CD4-positive, alpha-beta memory T cell (primary cell): Measurements from ENCODE around the gene CBL. TPM values are rescaled to one million over a fixed set of nuclear protein-coding genes. Genes with fewer than 3 reads are reported as not detected.
"Not testable (repeated sequence)": the region's sequence is repeated elsewhere in the genome, so short reads cannot be mapped to it uniquely, and the experiment has no call there.

Source experiments
- CTCF ChIA-PET: fragments of 350-600 bp; sonication (Branson Sonifier 250); formaldehyde crosslinking; loops from one replicate; lab custom pipeline; 2021; ENCODE audit warnings: inconsistent platforms; ENCODE audit not compliant: partially characterized antibody; lab: Charles Lee
- POLR2A ChIA-PET: fragments of 350-600 bp; sonication (Branson Sonifier 250); formaldehyde crosslinking; loops from one replicate; lab custom pipeline; 2021; ENCODE audit not compliant: partially characterized antibody; lab: Charles Lee
- DNase-seq, 5 donors: peaks; one replicate each; pipeline versions ENCODE4 v3.0.0 to v3.0.0-alpha.2; 2020 to 2022; ENCODE audit warnings: mixed read lengths in 1 of 5
- H3K27ac ChIP-seq: one replicate; pipeline ENCODE4 v1.7.0; 2013; ENCODE audit warnings: low read depth, low read length
- H3K27me3 ChIP-seq: 2 replicates; pipeline ENCODE4 v1.7.0; 2013; ENCODE audit warnings: mild to moderate bottlenecking, low read length, moderate library complexity; ENCODE audit not compliant: insufficient read depth
- H3K36me3 ChIP-seq: 2 replicates; pipeline ENCODE4 v1.7.0; 2013; ENCODE audit warnings: mild to moderate bottlenecking, low read length, moderate library complexity; ENCODE audit not compliant: insufficient read depth
- H3K4me1 ChIP-seq: 2 replicates; pipeline ENCODE4 v1.7.0; 2013; ENCODE audit warnings: mild to moderate bottlenecking, low read length, moderate library complexity; ENCODE audit not compliant: insufficient read depth
- H3K4me3 ChIP-seq, 2 donors: one replicate each; pipeline ENCODE4 v1.7.0; 2013; ENCODE audit warnings: low read length in 2 of 2, mild to moderate bottlenecking in 1 of 2
- H3K9me3 ChIP-seq, 2 donors: one replicate each; pipeline ENCODE4 v1.7.0; 2013; ENCODE audit warnings: low read length in 2 of 2, control low read depth in 1 of 2; ENCODE audit not compliant: control insufficient read depth in 1 of 2
- H3K27ac Mint-ChIP-seq, 7 donors: one replicate each; pipeline ENCODE4 v1.8.0; 2020 to 2021; ENCODE audit warnings: mixed read lengths in 7 of 7, mild to moderate bottlenecking in 6 of 7, inconsistent platforms in 3 of 7, moderate library complexity in 3 of 7
- H3K27me3 Mint-ChIP-seq, 2 donors: one replicate each; pipeline ENCODE4 v1.8.0; 2020 to 2021; ENCODE audit warnings: mixed read lengths in 2 of 2
- H3K36me3 Mint-ChIP-seq, 2 donors: one replicate each; pipeline ENCODE4 v1.8.0; 2020 to 2021; ENCODE audit warnings: mixed read lengths in 2 of 2, inconsistent platforms in 1 of 2, mild to moderate bottlenecking in 1 of 2
- H3K4me1 Mint-ChIP-seq, 4 donors: one replicate each; pipeline ENCODE4 v1.8.0; 2020 to 2021; ENCODE audit warnings: mixed read lengths in 4 of 4, mild to moderate bottlenecking in 1 of 4
- H3K4me3 Mint-ChIP-seq, 8 donors: one replicate each; pipeline ENCODE4 v1.8.0; 2020 to 2021; ENCODE audit warnings: mixed read lengths in 8 of 8, mild to moderate bottlenecking in 7 of 8, moderate library complexity in 6 of 8, inconsistent platforms in 3 of 8
- H3K9me3 Mint-ChIP-seq, 8 donors: one replicate each; pipeline ENCODE4 v1.8.0; 2020 to 2021; ENCODE audit warnings: mixed read lengths in 8 of 8, mild to moderate bottlenecking in 5 of 8, inconsistent platforms in 3 of 8, moderate library complexity in 1 of 8
- intact Hi-C: fragments of 100-400 bp; cut with micrococcal nuclease; formaldehyde crosslinking; loops from one replicate; pipeline ENCODE4 v1.15.1; 2023
- polyA plus RNA-seq, 2 donors: library from polyadenylated mRNA; unstranded; fragments of 300-500 nt; fragmentation: Illumina TruSeq; gene quantifications; one replicate each; pipeline ENCODE4 v1.2.3, GENCODE V29; 2021
- total RNA-seq, 2 experiments: library from RNA; stranded (reverse); gene quantifications; one replicate each; pipeline ENCODE4 v1.2.3, GENCODE V29; 2021

Gene CBL
- total and polyA plus RNA-seq, 4 experiments from 2014 or later: 3.6 to 39.8 (median 27.6) TPM

DNA sequence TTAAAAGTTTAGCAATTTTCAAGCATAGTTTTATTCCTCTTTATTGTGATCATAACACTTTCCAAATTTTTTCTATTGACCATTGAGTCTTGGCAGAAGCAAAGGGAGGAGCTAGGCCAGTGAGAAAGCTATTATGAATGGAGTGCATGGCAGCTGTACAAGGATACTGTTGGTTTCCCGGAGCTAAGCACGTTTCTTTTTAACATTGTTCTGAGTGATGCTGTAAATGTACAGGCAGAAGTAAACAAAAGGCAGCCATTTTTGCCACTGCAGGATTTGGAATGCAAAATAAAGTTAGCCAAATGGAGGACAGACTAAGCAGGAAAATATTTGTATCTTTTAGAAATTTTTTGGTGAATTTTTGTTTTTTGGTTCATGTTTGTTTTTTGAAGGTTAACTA, 16.2 kb downstream of the CBL start:
- no peak for DNase-seq
- Mint-ChIP-seq H3K27me3 (no peaks in the 10 kb centered on the region), H3K4me1 (peaks cover 42 to 68% (median 56%) of the 10 kb centered on the region in 4 donors), H3K9me3 (no peaks in the 10 kb centered on the region), H3K4me3 (peak overlapping the region in 4 of 8 donors; percentile 0 to 63 (median 32)), H3K36me3 (peaks cover 5 to 7% of the 10 kb centered on the region in 2 donors), H3K27ac (peak overlapping the region in 4 of 7 donors; percentile 15 to 78 (median 40))
- Histone ChIP-seq H3K4me1 (peaks cover 31% of the 10 kb centered on the region), H3K9me3 (no peaks in the 10 kb centered on the region), H3K36me3 (no peaks in the 10 kb centered on the region), H3K27me3 (no peaks in the 10 kb centered on the region), H3K4me3 (no peak overlapping the region), H3K27ac (no peak overlapping the region)
- intact Hi-C loops: no loop called here
- ChIA-PET CTCF (interaction anchor here (1.0 to 1.3 kb wide), 2 partner anchors 53 to 102 kb away, joined by 3 to 4 read pairs; partner anchors contain the start of gene NLRX1), POLR2A (interaction anchor here (3.3 kb wide), 1 partner anchor 16 kb away, joined by 10 read pairs; the partner anchor contains the start of gene CBL)

DNA sequence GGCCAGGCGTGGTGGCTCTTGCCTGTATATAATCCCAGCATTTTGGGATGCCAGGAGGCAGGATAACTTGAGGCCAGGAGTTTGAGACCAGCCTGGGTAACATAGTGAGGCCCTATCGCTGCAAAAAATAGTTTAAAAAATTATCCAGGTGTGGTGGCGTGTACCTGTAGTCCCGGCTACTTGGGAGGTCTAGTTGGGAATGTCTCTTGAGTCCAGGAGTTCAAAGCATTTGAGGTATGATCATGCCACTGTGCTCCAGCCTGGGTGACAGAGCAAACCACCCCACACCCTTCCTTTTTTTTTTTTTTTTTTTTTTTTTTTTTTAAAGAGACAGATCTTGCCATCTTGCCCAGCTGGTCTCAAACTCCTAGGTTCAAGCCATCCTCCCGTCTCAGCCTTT, 16.8 kb downstream of the CBL start:
- ChIA-PET CTCF (no interaction called here), POLR2A (interaction anchor here (3.3 kb wide), 1 partner anchor 17 kb away, joined by 10 read pairs; the partner anchor contains the start of gene CBL)
- Mint-ChIP-seq H3K9me3 (no peaks in the 10 kb centered on the region), H3K27me3 (no peaks in the 10 kb centered on the region), H3K36me3 (peaks cover 5 to 7% of the 10 kb centered on the region in 2 donors), H3K4me1 (peaks cover 42 to 66% (median 54%) of the 10 kb centered on the region in 4 donors), H3K27ac (peak overlapping the region in 2 of 7 donors; percentile 47 to 63), H3K4me3 (peak overlapping the region in 1 of 8 donors; percentile 63)
- Histone ChIP-seq H3K27me3 (no peaks in the 10 kb centered on the region), H3K36me3 (no peaks in the 10 kb centered on the region), H3K9me3 (no peaks in the 10 kb centered on the region), H3K27ac (no peak overlapping the region), H3K4me1 (peaks cover 30% of the 10 kb centered on the region), H3K4me3 (no peak overlapping the region)
- DNase-seq: no peak
- intact Hi-C loops: no loop called here

DNA sequence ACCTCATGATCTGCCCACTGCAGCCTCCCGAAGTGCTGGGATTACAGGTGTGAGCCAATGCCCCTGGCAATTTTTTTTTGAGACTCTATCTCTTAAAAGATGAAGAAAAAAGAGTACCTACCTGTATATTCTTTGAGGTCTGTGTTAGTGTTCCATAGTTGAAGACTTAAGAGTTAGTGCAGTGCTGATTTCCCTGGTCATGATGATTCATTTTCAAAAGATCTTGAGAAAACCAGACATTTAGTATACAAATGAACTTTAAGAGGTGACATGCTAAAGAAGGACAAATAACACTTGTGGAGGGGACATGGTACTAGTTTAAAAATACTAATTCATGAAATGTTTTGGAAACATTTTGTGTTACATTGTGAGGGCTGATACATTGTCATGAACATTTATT, 17.7 kb downstream of the CBL start:
- Mint-ChIP-seq H3K27ac (peak overlapping the region in 4 of 7 donors; percentile 1 to 83 (median 30)), H3K9me3 (no peaks in the 10 kb centered on the region), H3K4me1 (peaks cover 41 to 67% (median 54%) of the 10 kb centered on the region in 4 donors), H3K27me3 (no peaks in the 10 kb centered on the region), H3K36me3 (peaks cover 5 to 7% of the 10 kb centered on the region in 2 donors), H3K4me3 (peak overlapping the region in 1 of 8 donors; percentile 2)
- Histone ChIP-seq H3K4me3 (no peak overlapping the region), H3K36me3 (no peaks in the 10 kb centered on the region), H3K9me3 (no peaks in the 10 kb centered on the region), H3K4me1 (peaks cover 33% of the 10 kb centered on the region), H3K27ac (no peak overlapping the region), H3K27me3 (no peaks in the 10 kb centered on the region)
- ChIA-PET CTCF (no interaction called here), POLR2A (interaction anchor here (3.3 kb wide), 1 partner anchor 18 kb away, joined by 10 read pairs; the partner anchor contains the start of gene CBL)
- no peak for DNase-seq
- intact Hi-C loops: no loop called here

DNA sequence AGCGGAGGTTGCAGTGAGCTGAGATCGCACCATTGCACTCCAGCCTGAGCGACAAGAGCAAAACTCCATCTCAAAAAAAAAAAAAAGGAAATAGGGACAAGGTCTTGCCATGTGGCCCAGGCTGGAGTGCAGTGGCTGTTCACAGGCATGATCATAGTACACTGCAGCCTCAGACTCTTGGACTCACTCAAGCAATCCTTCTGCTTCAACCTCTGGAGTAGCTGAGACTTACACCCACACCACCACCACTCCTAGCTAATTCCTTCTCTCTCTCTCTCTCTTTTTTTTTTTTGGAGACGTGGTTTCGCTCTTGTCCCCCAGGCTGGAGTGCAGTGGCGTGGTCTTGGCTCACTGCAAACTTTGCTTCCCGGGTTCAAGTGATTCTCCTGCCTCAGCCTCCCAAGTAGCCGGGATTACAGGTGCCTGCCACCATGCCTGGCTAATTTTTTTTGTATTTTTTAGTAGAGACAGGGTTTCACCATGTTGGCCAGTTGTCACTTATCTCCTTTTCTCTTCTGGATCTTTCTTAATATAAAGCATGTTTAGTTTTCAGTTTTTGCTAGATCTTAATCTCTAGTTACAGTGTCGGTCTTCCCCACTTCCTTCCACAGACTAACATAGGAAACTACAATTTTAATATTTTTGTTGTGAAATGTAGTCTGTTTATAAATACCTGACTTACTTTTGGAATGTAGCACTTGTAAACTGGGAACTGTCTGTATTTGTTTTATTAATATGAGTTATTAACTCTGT, 22.6 kb downstream of the CBL start:
- peaks cover 25% of the 10 kb centered on the region for H3K4me1 ChIP-seq
- not testable (repeated sequence) for H3K9me3 ChIP-seq, H3K4me3 ChIP-seq, H3K27me3 ChIP-seq, H3K27ac ChIP-seq, H3K36me3 ChIP-seq, H3K9me3 Mint-ChIP-seq, H3K27me3 Mint-ChIP-seq
- Mint-ChIP-seq H3K4me1 (peaks cover 39 to 76% (median 55%) of the 10 kb centered on the region in 4 donors), H3K4me3 (peak overlapping the region; percentile 3 to 86 (median 68)), H3K27ac (peak overlapping the region; percentile 20 to 88 (median 78)), H3K36me3 (peaks cover 16 to 18% of the 10 kb centered on the region in 2 donors)
- intact Hi-C loops: loop anchor here (2.0 to 5.0 kb wide), 2 partner anchors 22 to 34 kb away; partner anchors contain the start of gene CBL
- ChIA-PET CTCF (interaction anchor here (1.2 to 4.3 kb wide), 5 partner anchors 12 to 109 kb away, joined by 4 to 16 read pairs (median 5); partner anchors contain the start of gene CBL), POLR2A (interaction anchor here (0.8 to 4.7 kb wide), 3 partner anchors 12 to 34 kb away, joined by 3 to 24 read pairs (median 9); partner anchors contain the start of gene CBL)
- peak in 2 of 5 donors; percentile 6 to 17 for DNase-seq

DNA sequence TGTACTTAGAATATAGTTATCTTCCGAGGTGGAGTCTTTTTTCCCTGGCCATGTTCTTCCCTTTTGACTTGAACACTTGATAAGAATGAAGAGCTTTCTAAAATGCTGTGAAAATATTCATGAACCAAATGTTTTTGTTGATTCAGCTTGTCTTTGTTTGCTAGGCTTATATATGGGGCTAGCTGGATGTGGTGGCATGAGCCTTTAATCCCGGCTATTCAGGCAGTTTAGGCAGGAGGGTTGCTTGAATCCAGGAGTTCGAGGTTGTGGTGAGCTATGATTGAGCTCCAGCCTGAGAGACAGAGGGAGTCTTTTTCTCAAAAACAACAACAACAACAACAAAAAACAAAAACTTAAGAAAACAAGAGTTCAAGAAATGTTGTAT, 23.1 kb downstream of the CBL start:
- H3K9me3 ChIP-seq: no peaks in the 10 kb centered on the region
- H3K4me1 Mint-ChIP-seq: peaks cover 35 to 71% (median 50%) of the 10 kb centered on the region in 4 donors
- no peaks in the 10 kb centered on the region for H3K27me3 Mint-ChIP-seq
- intact Hi-C loops: loop anchor here (2.0 to 5.0 kb wide), 2 partner anchors 22 to 33 kb away; partner anchors contain the start of gene CBL
- ChIA-PET CTCF (interaction anchor here (0.6 to 4.3 kb wide), 6 partner anchors 9 to 108 kb away, joined by 4 to 16 read pairs (median 4); partner anchors contain the start of gene CBL), POLR2A (interaction anchor here (0.6 to 4.7 kb wide), 4 partner anchors 12 to 33 kb away, joined by 3 to 24 read pairs (median 6); partner anchors contain the start of gene CBL)
- H3K27me3 ChIP-seq: no peaks in the 10 kb centered on the region
- H3K36me3 Mint-ChIP-seq: peaks cover 17 to 20% of the 10 kb centered on the region in 2 donors
- H3K27ac ChIP-seq: no peak overlapping the region
- no peaks in the 10 kb centered on the region for H3K9me3 Mint-ChIP-seq
- peak overlapping the region; percentile 4 to 88 (median 70) for H3K27ac Mint-ChIP-seq
- no peak for DNase-seq
- H3K4me1 ChIP-seq: peaks cover 21% of the 10 kb centered on the region
- peaks cover 7% of the 10 kb centered on the region for H3K36me3 ChIP-seq
- H3K4me3 Mint-ChIP-seq: peak overlapping the region; percentile 3 to 86 (median 68)
- H3K4me3 ChIP-seq: no peak overlapping the region

DNA sequence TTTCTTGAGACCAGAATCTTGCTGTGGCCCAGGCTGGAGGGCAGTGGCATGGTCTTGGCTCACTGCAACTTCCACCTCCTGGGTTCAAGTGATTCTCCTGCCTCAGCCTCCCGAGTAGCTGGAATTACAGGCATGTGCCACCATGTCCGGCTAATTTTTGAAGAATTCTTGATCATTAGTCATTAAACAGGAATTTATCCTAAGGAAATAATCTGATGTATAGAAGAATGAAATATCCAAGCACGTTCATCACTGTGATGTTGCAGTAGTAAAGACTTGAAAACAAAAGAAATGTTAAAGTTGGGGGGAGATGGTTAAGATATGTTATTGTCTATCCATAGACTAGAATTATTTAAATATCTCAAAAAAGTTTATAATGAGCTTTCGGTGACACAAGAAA, 23.6 kb downstream of the CBL start:
- ChIA-PET CTCF (interaction anchor here (0.6 to 4.3 kb wide), 6 partner anchors 9 to 108 kb away, joined by 4 to 16 read pairs (median 4); partner anchors contain the start of gene CBL), POLR2A (interaction anchor here (0.6 to 4.7 kb wide), 4 partner anchors 11 to 33 kb away, joined by 3 to 24 read pairs (median 6); partner anchors contain the start of gene CBL)
- peaks cover 21% of the 10 kb centered on the region for H3K4me1 ChIP-seq
- Mint-ChIP-seq H3K4me1 (peaks cover 33 to 66% (median 49%) of the 10 kb centered on the region in 4 donors), H3K9me3 (no peaks in the 10 kb centered on the region), H3K27me3 (no peaks in the 10 kb centered on the region), H3K36me3 (peaks cover 18 to 25% of the 10 kb centered on the region in 2 donors), H3K27ac (peak overlapping the region in 4 of 7 donors; percentile 22 to 79 (median 58)), H3K4me3 (peak overlapping the region in 1 of 8 donors; percentile 86)
- no peak overlapping the region for H3K4me3 ChIP-seq
- intact Hi-C loops: loop anchor here (2.0 to 5.0 kb wide), 2 partner anchors 23 to 33 kb away; partner anchors contain the start of gene CBL
- no peaks in the 10 kb centered on the region for H3K27me3 ChIP-seq
- no peaks in the 10 kb centered on the region for H3K9me3 ChIP-seq
- H3K27ac ChIP-seq: no peak overlapping the region
- H3K36me3 ChIP-seq: peaks cover 7% of the 10 kb centered on the region
- DNase-seq: no peak
